Peyer's patch (tissue), 4 donors: Measurements from ENCODE around the gene ARFRP1. TPM values are rescaled to one million over a fixed set of nuclear protein-coding genes. Genes with fewer than 3 reads are reported as not detected.

Source experiments
- DNase-seq, 3 donors: peaks; one replicate each; pipeline ENCODE4 v3.0.0-alpha.2; 2017 to 2019
- H3K27ac ChIP-seq, 4 donors: fragments of 200-600 bp; sonication (generic); one replicate each; pipeline ENCODE4 v1.5.1; 2016 to 2019
- H3K27me3 ChIP-seq, 2 donors: fragments of 200-600 bp; sonication (generic); one replicate each; pipeline ENCODE4 v1.5.1; 2019
- H3K36me3 ChIP-seq, 3 donors: fragments of 200-600 bp; sonication (generic); one replicate each; pipeline ENCODE4 v1.5.1; 2016 to 2019
- H3K4me1 ChIP-seq, 4 donors: fragments of 200-600 bp; sonication (generic); one replicate each; pipeline ENCODE4 v1.5.1; 2016 to 2019
- H3K4me3 ChIP-seq, 4 donors: fragments of 200-600 bp; sonication (generic); 1 replicate in 3 of 4; 2 replicates in 1 of 4; pipeline ENCODE4 v1.5.1; 2016 to 2019; ENCODE audit warnings: mild to moderate bottlenecking in 1 of 4
- H3K9me3 ChIP-seq, 4 donors: fragments of 200-600 bp; sonication (generic); one replicate each; pipeline ENCODE4 v1.5.1; 2016 to 2019; ENCODE audit warnings: mild to moderate bottlenecking in 1 of 4
- CTCF ChIP-seq, 6 experiments: fragments of 450-650 bp in 4 of 6; fragments of 200-600 bp in 2 of 6; sonication (generic) in 1 of 6; IDR thresholded peaks; one replicate each; pipeline ENCODE4 v1.5.1; 2017 to 2019; ENCODE audit warnings: antibody characterized with exemption in 6 of 6, mild to moderate bottlenecking in 3 of 6, moderate library complexity in 1 of 6
- POLR2A ChIP-seq, 2 donors: fragments of 450-650 bp; IDR thresholded peaks; one replicate each; pipeline ENCODE4 v1.5.1; 2017; ENCODE audit warnings: antibody characterized with exemption in 2 of 2, mild to moderate bottlenecking in 2 of 2, moderate library complexity in 2 of 2
- total RNA-seq, 4 donors: library from RNA; depleted of rRNA; stranded (reverse); fragments of >200 nt; gene quantifications; one replicate each; pipeline ENCODE4 v1.1.0, GENCODE V29; 2016

Gene ARFRP1
- total RNA-seq, 4 donors from 2014 or later: 39.1 to 67.6 (median 46.3) TPM

- Histone ChIP-seq H3K27ac (no peak overlapping the region), H3K4me1 (no peaks in the 10 kb centered on the region), H3K4me3 (no peak overlapping the region), H3K9me3 (peaks cover 0 to 5% (median 0%) of the 10 kb centered on the region in 4 donors), H3K27me3 (no peaks in the 10 kb centered on the region), H3K36me3 (peaks cover 0 to 68% (median 0%) of the 10 kb centered on the region in 3 donors)
- TF ChIP-seq POLR2A (IDR thresholded peaks at IDR 0.05): no peak
- TF ChIP-seq CTCF (IDR thresholded peaks at IDR 0.05): no peak
- DNase-seq: no peak
Measured at GRCh38 chr20:63718996-63719395, 11.2 kb upstream of the ARFRP1 start.

GRCh38 chr20:63714858-63715257, 7.1 kb upstream of the ARFRP1 start:
- no peaks in the 10 kb centered on the region for H3K27me3 ChIP-seq
- no peak for TF ChIP-seq POLR2A (IDR thresholded peaks at IDR 0.05)
- no peak for TF ChIP-seq CTCF (IDR thresholded peaks at IDR 0.05)
- H3K4me3 ChIP-seq: no peak overlapping the region
- H3K36me3 ChIP-seq: peaks cover 0 to 78% (median 0%) of the 10 kb centered on the region in 3 donors
- no peak overlapping the region for H3K27ac ChIP-seq
- H3K9me3 ChIP-seq: peaks cover 0 to 5% (median 0%) of the 10 kb centered on the region in 4 donors
- no peak for DNase-seq
- H3K4me1 ChIP-seq: no peaks in the 10 kb centered on the region

GRCh38 chr20:63712191-63712590, 4.4 kb upstream of the ARFRP1 start:
- Histone ChIP-seq H3K27me3 (no peaks in the 10 kb centered on the region), H3K4me3 (no peak overlapping the region), H3K4me1 (peaks cover 4 to 12% (median 8%) of the 10 kb centered on the region in 4 donors), H3K36me3 (peaks cover 0 to 60% (median 0%) of the 10 kb centered on the region in 3 donors), H3K9me3 (peaks cover 0 to 5% (median 0%) of the 10 kb centered on the region in 4 donors), H3K27ac (no peak overlapping the region)
- no peak for DNase-seq
- TF ChIP-seq POLR2A (IDR thresholded peaks at IDR 0.05): no peak
- no peak for TF ChIP-seq CTCF (IDR thresholded peaks at IDR 0.05)

- peaks cover 0 to 59% (median 0%) of the 10 kb centered on the region in 3 donors for H3K36me3 ChIP-seq
- no peak overlapping the region for H3K27ac ChIP-seq
- H3K4me1 ChIP-seq: peaks cover 4 to 21% (median 17%) of the 10 kb centered on the region in 4 donors
- no peak for DNase-seq
- H3K4me3 ChIP-seq: no peak overlapping the region
- no peaks in the 10 kb centered on the region for H3K27me3 ChIP-seq
- H3K9me3 ChIP-seq: peaks cover 0 to 5% (median 0%) of the 10 kb centered on the region in 4 donors
- TF ChIP-seq CTCF (IDR thresholded peaks at IDR 0.05) (no peak), POLR2A (IDR thresholded peaks at IDR 0.05) (no peak)
Measured at GRCh38 chr20:63711085-63711645, 3.4 kb upstream of the ARFRP1 start.

- H3K4me1 ChIP-seq: peaks cover 4 to 25% (median 18%) of the 10 kb centered on the region in 4 donors
- no peaks in the 10 kb centered on the region for H3K9me3 ChIP-seq
- no peaks in the 10 kb centered on the region for H3K27me3 ChIP-seq
- peaks cover 0 to 67% (median 0%) of the 10 kb centered on the region in 3 donors for H3K36me3 ChIP-seq
- no peak for TF ChIP-seq CTCF (IDR thresholded peaks at IDR 0.05)
- no peak for TF ChIP-seq POLR2A (IDR thresholded peaks at IDR 0.05)
- DNase-seq: no peak
- H3K4me3 ChIP-seq: peak overlapping the region in 2 of 4 donors; percentile 83 to 99
- H3K27ac ChIP-seq: no peak overlapping the region
Measured at GRCh38 chr20:63709149-63709527, 1.4 kb upstream of the ARFRP1 start.
